HCT116 (cell line): ENCODE measurements around the gene USP47. TPM values are rescaled to one million over a fixed set of nuclear protein-coding genes. Genes with fewer than 3 reads are reported as not detected.

Experiments used
- ATAC-seq: fragments of 200-7000 bp; cut with Tn5 transposase; 2 replicates; pipeline ENCODE4 v1.9.1; 2020; ENCODE audit warnings: mild to moderate bottlenecking, moderate library complexity
- BruUV-seq: library from RNA; stranded (reverse); fragments of 400-500 nt; replicated peaks from 2 replicates; lab custom pipeline; 2021; lab: Mats Ljungman, UMichigan
- CTCF ChIA-PET: fragments of 300-600 bp; sonication (Branson Sonifier 250); formaldehyde crosslinking; loops from one replicate; lab custom pipeline; 2021; ENCODE audit warnings: antibody characterized with exemption; lab: Charles Lee
- POLR2A ChIA-PET: fragments of 300-600, 350-600 bp; sonication (Branson Sonifier 250); formaldehyde crosslinking; loops from one replicate; lab custom pipeline; 2021; ENCODE audit warnings: antibody characterized with exemption; lab: Charles Lee
- RAD21 ChIA-PET, 2 experiments: fragments of 300-600 bp; sonication (Branson Sonifier 250); formaldehyde crosslinking; loops; one replicate each; lab custom pipeline; 2023; ENCODE audit warnings: low total read pairs in 2 of 2; ENCODE audit not compliant: uncharacterized antibody in 2 of 2, unreplicated experiment in 2 of 2, low non-redundant PET in 1 of 2; lab: Charles Lee
- DNase-seq: peaks from one replicate; pipeline ENCODE4 v3.0.0-alpha.2; 2010; ENCODE audit warnings: low read depth, low spot score
- H2AFZ ChIP-seq: fragments of 200-600 bp; shearing (Covaris generic), sonication (generic); 2 replicates; pipeline ENCODE4 v1.6.1; 2017; ENCODE audit warnings: low read depth, mixed run types, mixed read lengths, antibody characterized with exemption, low read length; ENCODE audit not compliant: poor library complexity, severe bottlenecking
- H3K27ac ChIP-seq: 2 replicates; pipeline ENCODE4 v1.5.1; 2012; ENCODE audit warnings: low read depth, low read length
- H3K27me3 ChIP-seq: fragments of 200-600 bp; sonication (generic); 2 replicates; pipeline ENCODE4 v1.6.1; 2016; ENCODE audit warnings: mixed run types, low read length, mixed read lengths; ENCODE audit not compliant: insufficient read depth
- H3K36me3 ChIP-seq, 2 experiments: fragments of 200-500 bp in 1 of 2; fragments of 200-600 bp in 1 of 2; sonication (Bioruptor generic) in 1 of 2; sonication (generic) in 1 of 2; 2 replicates each; pipeline versions ENCODE4 v1.5.1 to v1.6.1; 2014 to 2016; ENCODE audit warnings: low read length in 2 of 2, inconsistent platforms in 1 of 2, mixed read lengths in 1 of 2, mixed run types in 1 of 2; ENCODE audit not compliant: insufficient read depth in 2 of 2, control insufficient read depth in 1 of 2
- H3K4me1 ChIP-seq, 2 experiments: fragments of 200-600 bp in 1 of 2; sonication (generic) in 1 of 2; 2 replicates each; pipeline versions ENCODE4 v1.5.1 to v1.6.1; 2012 to 2017; ENCODE audit warnings: low read length in 2 of 2, inconsistent platforms in 1 of 2, mild to moderate bottlenecking in 1 of 2, mixed read lengths in 1 of 2, mixed run types in 1 of 2, moderate library complexity in 1 of 2; ENCODE audit not compliant: insufficient read depth in 2 of 2, control insufficient read depth in 1 of 2
- H3K4me2 ChIP-seq: fragments of 200-600 bp; sonication (generic); 2 replicates; pipeline ENCODE4 v1.6.1; 2017; ENCODE audit warnings: mixed run types, low read length, mixed read lengths
- H3K4me3 ChIP-seq, 2 experiments: fragments of 200-600 bp in 1 of 2; sonication (generic) in 1 of 2; replicated peaks in 1 of 2; 2 replicates each; pipeline ENCODE4 v1.5.1; 2011 to 2016; ENCODE audit warnings: low read length in 2 of 2, control low read depth in 1 of 2, low read depth in 1 of 2, mild to moderate bottlenecking in 1 of 2, mixed read lengths in 1 of 2, mixed run types in 1 of 2
- H3K79me2 ChIP-seq: fragments of 200-600 bp; sonication (generic); 2 replicates; pipeline ENCODE4 v1.6.1; 2017; ENCODE audit warnings: mild to moderate bottlenecking, mixed run types, low read length, moderate library complexity, mixed read lengths; ENCODE audit not compliant: insufficient read depth
- H3K9ac ChIP-seq: fragments of 200-600 bp; sonication (generic); 2 replicates; pipeline ENCODE4 v1.6.1; 2016; ENCODE audit warnings: low read length, mixed read lengths
- H3K9me2 ChIP-seq: fragments of 200-600 bp; sonication (generic), shearing (Covaris generic); 2 replicates; pipeline ENCODE4 v1.6.1; 2017; ENCODE audit warnings: mixed run types, mild to moderate bottlenecking, moderate library complexity; ENCODE audit not compliant: insufficient read depth
- H3K9me3 ChIP-seq, 2 experiments: fragments of 200-500 bp in 1 of 2; fragments of 200-600 bp in 1 of 2; sonication (Bioruptor generic) in 1 of 2; sonication (generic) in 1 of 2; 2 replicates each; pipeline ENCODE4 v1.6.1; 2014 to 2017; ENCODE audit warnings: low read length in 2 of 2, mixed read lengths in 2 of 2, inconsistent platforms in 1 of 2, low read depth in 1 of 2, mild to moderate bottlenecking in 1 of 2, mixed run types in 1 of 2, moderate library complexity in 1 of 2; ENCODE audit not compliant: control insufficient read depth in 1 of 2, insufficient read depth in 1 of 2
- H4K20me1 ChIP-seq: fragments of 200-600 bp; sonication (generic), shearing (Covaris generic); 2 replicates; pipeline ENCODE4 v1.6.1; 2017; ENCODE audit warnings: mixed run types, mild to moderate bottlenecking, moderate library complexity; ENCODE audit not compliant: insufficient read depth
- ATF3 ChIP-seq: IDR thresholded peaks from 2 replicates; pipeline ENCODE4 v1.6.1; 2012
- CBX3 ChIP-seq: IDR thresholded peaks from 2 replicates; pipeline ENCODE4 v1.6.1; 2012; ENCODE audit warnings: low read depth
- CEBPB ChIP-seq: IDR thresholded peaks from 2 replicates; pipeline ENCODE4 v1.6.1; 2012; ENCODE audit warnings: low read depth
- CTCF ChIP-seq, 3 experiments: fragments of 200-600 bp in 1 of 3; sonication (generic) in 1 of 3; IDR thresholded peaks in 2 of 3; conservative IDR thresholded peaks in 1 of 3; 2 replicates each; pipeline ENCODE4 v1.5.1; 2012 to 2017; ENCODE audit warnings: low read depth in 2 of 3, low read length in 2 of 3, antibody characterized with exemption in 1 of 3, borderline replicate concordance in 1 of 3, control low read depth in 1 of 3, mild to moderate bottlenecking in 1 of 3, mixed read lengths in 1 of 3, mixed run types in 1 of 3, moderate library complexity in 1 of 3; ENCODE audit not compliant: insufficient read depth in 1 of 3
- EGR1 ChIP-seq: IDR thresholded peaks from 2 replicates; pipeline ENCODE4 v1.6.1; 2012; ENCODE audit warnings: low read depth
- FOSL1 ChIP-seq: IDR thresholded peaks from 2 replicates; pipeline ENCODE4 v1.6.1; 2012; ENCODE audit warnings: low read depth
- MAX ChIP-seq: IDR thresholded peaks from 2 replicates; pipeline ENCODE4 v1.6.1; 2012
- POLR2A ChIP-seq: IDR thresholded peaks from 2 replicates; pipeline ENCODE4 v1.7.0; 2011; ENCODE audit warnings: borderline replicate concordance; ENCODE audit not compliant: insufficient read depth, insufficient read length; ENCODE audit errors: extremely low read depth
- POLR2AphosphoS5 ChIP-seq: IDR thresholded peaks from 2 replicates; pipeline ENCODE4 v1.6.1; 2011; ENCODE audit warnings: mild to moderate bottlenecking, low read depth, low read length, moderate library complexity
- REST ChIP-seq: IDR thresholded peaks from 2 replicates; pipeline ENCODE4 v1.6.1; 2012; ENCODE audit warnings: low read depth
- SIN3A ChIP-seq: IDR thresholded peaks from 2 replicates; pipeline ENCODE4 v1.6.1; 2012; ENCODE audit warnings: low read depth
- TCF7L2 ChIP-seq: IDR thresholded peaks from 2 replicates; pipeline ENCODE4 v1.7.0; 2011; ENCODE audit warnings: borderline replicate concordance, inconsistent platforms; ENCODE audit not compliant: insufficient read depth, insufficient read length; ENCODE audit errors: extremely low read depth
- ZBTB33 ChIP-seq: IDR thresholded peaks from 2 replicates; pipeline ENCODE4 v1.6.1; 2011; ENCODE audit warnings: mild to moderate bottlenecking, low read length, moderate library complexity; ENCODE audit not compliant: insufficient replicate concordance; ENCODE audit errors: extremely low read depth
- ZNF274 ChIP-seq: fragments of 200-500 bp; sonication (Bioruptor generic); IDR thresholded peaks from 2 replicates; pipeline ENCODE4 v1.6.1; 2014; ENCODE audit warnings: mild to moderate bottlenecking, low read depth, low read length, inconsistent platforms
- intact Hi-C: fragments of 100-400 bp; cut with micrococcal nuclease; formaldehyde crosslinking; loops from 2 replicates; pipeline ENCODE4 v1.10.0; 2022
- total RNA-seq: library from RNA; stranded (reverse); gene quantifications from one replicate; pipeline ENCODE4 v1.2.1, GENCODE V29; 2021; ENCODE audit not compliant: unreplicated experiment

Gene USP47
- total RNA-seq, 1 experiment from 2014 or later: 18.9 TPM

GRCh38 chr11:11981840-11982239 is 140.1 kb downstream of the USP47 start:
- H4K20me1 ChIP-seq: no peaks in the 10 kb centered on the region
- no peak overlapping the region for H3K27ac ChIP-seq
- peaks cover 10 to 27% of the 10 kb centered on the region in 2 experiments for H3K4me1 ChIP-seq
- ChIA-PET POLR2A (no interaction called here), CTCF (interaction anchor here (0.8 kb wide), 1 partner anchor 15 kb away, joined by 3 read pairs; no protein-coding TSS in a partner anchor), RAD21 (no interaction called here)
- H3K9me2 ChIP-seq: no peaks in the 10 kb centered on the region
- no peaks in the 10 kb centered on the region; a peak in 1 of 4 replicates for H3K9me3 ChIP-seq
- H3K27me3 ChIP-seq: no peaks in the 10 kb centered on the region
- ATAC-seq: no peak
- H2AFZ ChIP-seq: no peak overlapping the region
- BruUV-seq: no TSS peak
- DNase-seq: no peak
- no peaks in the 10 kb centered on the region for H3K79me2 ChIP-seq
- TF ChIP-seq TCF7L2: no peak
- TF ChIP-seq SIN3A: no peak
- no peak for TF ChIP-seq CEBPB
- no peak for TF ChIP-seq CBX3
- TF ChIP-seq POLR2A: no peak
- TF ChIP-seq FOSL1: no peak
- no peak for TF ChIP-seq ZBTB33
- TF ChIP-seq CTCF (IDR thresholded peaks at IDR 0.05 in 2 of 3, conservative IDR thresholded peaks at IDR 0.05 in 1 of 3; ENCODE audit: borderline replicate concordance in 1 of 3, insufficient read depth in 1 of 3, low read depth in 2 of 3, low read length in 2 of 3): no peak
- no peak for TF ChIP-seq ATF3
- TF ChIP-seq REST: no peak
- no peak for TF ChIP-seq ZNF274
- TF ChIP-seq POLR2AphosphoS5: no peak
- no peak for TF ChIP-seq EGR1
- TF ChIP-seq MAX: no peak
- no peak overlapping the region for H3K4me2 ChIP-seq
- no peak overlapping the region for H3K9ac ChIP-seq
- no peaks in the 10 kb centered on the region for H3K36me3 ChIP-seq
- intact Hi-C loops: no loop called here
- H3K4me3 ChIP-seq: no peak overlapping the region
